Measurements from ENCODE around the gene NDE1. TPM values are rescaled to one million over a fixed set of nuclear protein-coding genes. Genes with fewer than 3 reads are reported as not detected.

The NDE1 gene
- total RNA-seq, 4 donors from 2014 or later, result 22.4 to 40.6 (median 31.4) TPM

DNA sequence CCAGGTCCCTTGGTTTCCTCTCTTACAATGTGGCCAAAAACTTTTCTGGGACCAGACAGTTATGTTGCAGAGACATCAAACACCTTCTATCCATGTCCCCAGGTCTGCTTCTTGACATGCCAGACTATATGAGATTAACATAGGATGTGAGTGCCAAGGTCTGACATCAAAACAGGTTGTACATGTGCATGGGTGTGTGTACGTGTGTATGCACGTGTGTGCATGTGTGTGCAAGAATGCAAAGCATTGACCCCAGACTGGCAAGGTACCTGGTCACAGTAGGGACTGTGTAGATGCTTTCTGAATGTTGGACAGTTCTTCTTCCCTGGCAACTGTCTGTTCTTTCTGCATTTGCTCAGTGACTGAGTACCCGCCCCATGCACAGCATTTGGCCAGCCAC lies 85.6 kb downstream of the NDE1 start:
- H3K4me3 ChIP-seq, result no peak overlapping the region
- H3K36me3 ChIP-seq, result peaks cover 0 to 57% (median 0%) of the 10 kb centered on the region in 3 donors
- no peaks in the 10 kb centered on the region for H3K27me3 ChIP-seq
- intact Hi-C loops (cut with DNase I), result no loop called here
- TF ChIP-seq POLR2A (IDR thresholded peaks at IDR 0.05), result no peak
- TF ChIP-seq, protein P1, sequence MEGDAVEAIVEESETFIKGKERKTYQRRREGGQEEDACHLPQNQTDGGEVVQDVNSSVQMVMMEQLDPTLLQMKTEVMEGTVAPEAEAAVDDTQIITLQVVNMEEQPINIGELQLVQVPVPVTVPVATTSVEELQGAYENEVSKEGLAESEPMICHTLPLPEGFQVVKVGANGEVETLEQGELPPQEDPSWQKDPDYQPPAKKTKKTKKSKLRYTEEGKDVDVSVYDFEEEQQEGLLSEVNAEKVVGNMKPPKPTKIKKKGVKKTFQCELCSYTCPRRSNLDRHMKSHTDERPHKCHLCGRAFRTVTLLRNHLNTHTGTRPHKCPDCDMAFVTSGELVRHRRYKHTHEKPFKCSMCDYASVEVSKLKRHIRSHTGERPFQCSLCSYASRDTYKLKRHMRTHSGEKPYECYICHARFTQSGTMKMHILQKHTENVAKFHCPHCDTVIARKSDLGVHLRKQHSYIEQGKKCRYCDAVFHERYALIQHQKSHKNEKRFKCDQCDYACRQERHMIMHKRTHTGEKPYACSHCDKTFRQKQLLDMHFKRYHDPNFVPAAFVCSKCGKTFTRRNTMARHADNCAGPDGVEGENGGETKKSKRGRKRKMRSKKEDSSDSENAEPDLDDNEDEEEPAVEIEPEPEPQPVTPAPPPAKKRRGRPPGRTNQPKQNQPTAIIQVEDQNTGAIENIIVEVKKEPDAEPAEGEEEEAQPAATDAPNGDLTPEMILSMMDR (IDR thresholded peaks at IDR 0.05), result no peak
- no peak overlapping the region for H3K27ac ChIP-seq
- peaks cover 0 to 3% (median under 1%) of the 10 kb centered on the region in 3 donors for H3K9me3 ChIP-seq
- 73 to 100% methylated on average over 2 of the region's 3 CpGs for WGBS, 2 donors
- no peak for DNase-seq
- no peaks in the 10 kb centered on the region for H3K4me1 ChIP-seq

GRCh38 chr16:15736529-15736928 lies 86.5 kb downstream of the NDE1 start:
- no peak for DNase-seq
- Histone ChIP-seq H3K27me3 (no peaks in the 10 kb centered on the region), H3K9me3 (peaks cover 0 to 6% (median 3%) of the 10 kb centered on the region in 3 donors), H3K4me3 (no peak overlapping the region), H3K27ac (no peak overlapping the region), H3K4me1 (no peaks in the 10 kb centered on the region), H3K36me3 (peaks cover 0 to 66% (median 0%) of the 10 kb centered on the region in 3 donors)
- 66 to 80% methylated on average over 1 to 7 of the region's 7 CpGs for WGBS, 2 donors
- TF ChIP-seq, protein P1 (IDR thresholded peaks at IDR 0.05), result no peak
- TF ChIP-seq POLR2A (IDR thresholded peaks at IDR 0.05), result no peak
- intact Hi-C loops (cut with DNase I), result no loop called here

DNA sequence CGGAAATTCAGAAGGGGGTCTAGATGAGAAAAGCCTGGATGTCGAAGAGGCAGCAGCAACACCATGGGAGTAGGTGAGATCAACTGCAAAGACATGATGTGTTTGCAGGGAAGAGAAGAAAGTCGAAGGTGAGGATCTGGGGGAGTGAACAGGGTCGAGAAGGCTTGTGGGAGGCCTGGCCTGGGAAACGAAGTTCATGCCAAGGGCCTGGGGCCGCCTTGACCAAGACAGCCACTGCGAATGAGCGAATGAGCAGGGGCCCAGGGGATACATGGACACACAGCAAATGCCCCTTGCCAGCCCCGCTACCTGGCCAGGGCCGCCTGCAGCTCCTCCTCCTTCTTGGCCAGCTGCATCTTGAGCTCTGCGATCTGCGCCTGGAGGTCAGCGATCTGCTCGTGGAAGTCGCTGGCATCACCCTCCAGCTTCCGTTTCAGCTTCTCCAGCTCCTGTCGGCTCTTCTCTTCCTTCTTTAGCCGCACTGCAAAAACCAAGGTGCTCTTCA lies 87.1 kb downstream of the NDE1 start:
- Histone ChIP-seq H3K4me1 (no peaks in the 10 kb centered on the region), H3K9me3 (peaks cover 0 to 6% (median 3%) of the 10 kb centered on the region in 3 donors), H3K27ac (no peak overlapping the region), H3K36me3 (peaks cover 0 to 72% (median 0%) of the 10 kb centered on the region in 3 donors), H3K27me3 (no peaks in the 10 kb centered on the region), H3K4me3 (no peak overlapping the region)
- WGBS, 2 donors, result 84 to 87% methylated on average over 17 to 18 of the region's 18 CpGs
- intact Hi-C loops (cut with DNase I), result no loop called here
- no peak for DNase-seq
- TF ChIP-seq, protein P1 (IDR thresholded peaks at IDR 0.05), result no peak
- TF ChIP-seq POLR2A (IDR thresholded peaks at IDR 0.05), result no peak

DNA sequence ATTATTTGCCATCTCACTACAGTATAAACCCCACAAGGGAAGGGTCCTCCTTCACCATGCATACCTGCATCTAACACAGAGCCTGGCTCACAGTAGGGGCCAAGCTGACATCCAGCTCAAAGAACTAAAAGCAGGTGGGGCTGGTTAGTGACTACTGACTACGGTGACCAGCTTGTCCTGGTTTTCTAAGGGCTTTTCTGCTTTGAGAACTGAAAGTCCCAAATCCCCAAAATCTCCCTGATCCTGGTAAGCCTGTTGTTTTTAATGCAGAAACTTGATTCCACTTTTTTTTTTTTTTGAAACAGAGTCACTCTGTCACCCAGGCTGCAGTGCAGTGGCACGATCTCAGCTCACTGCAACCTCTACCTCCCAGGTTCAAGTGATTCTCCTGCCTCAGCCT lies 89.4 kb downstream of the NDE1 start:
- Histone ChIP-seq H3K4me3 (no peak overlapping the region), H3K36me3 (peaks cover 0 to 72% (median 0%) of the 10 kb centered on the region in 3 donors), H3K9me3 (peaks cover 0 to 6% (median 3%) of the 10 kb centered on the region in 3 donors), H3K27me3 (no peaks in the 10 kb centered on the region), H3K27ac (no peak overlapping the region), H3K4me1 (no peaks in the 10 kb centered on the region)
- intact Hi-C loops (cut with DNase I), result no loop called here
- no peak for TF ChIP-seq POLR2A (IDR thresholded peaks at IDR 0.05)
- WGBS, 2 donors, result 86 to 96% methylated on average over 2 of the region's 2 CpGs
- no peak for DNase-seq

DNA sequence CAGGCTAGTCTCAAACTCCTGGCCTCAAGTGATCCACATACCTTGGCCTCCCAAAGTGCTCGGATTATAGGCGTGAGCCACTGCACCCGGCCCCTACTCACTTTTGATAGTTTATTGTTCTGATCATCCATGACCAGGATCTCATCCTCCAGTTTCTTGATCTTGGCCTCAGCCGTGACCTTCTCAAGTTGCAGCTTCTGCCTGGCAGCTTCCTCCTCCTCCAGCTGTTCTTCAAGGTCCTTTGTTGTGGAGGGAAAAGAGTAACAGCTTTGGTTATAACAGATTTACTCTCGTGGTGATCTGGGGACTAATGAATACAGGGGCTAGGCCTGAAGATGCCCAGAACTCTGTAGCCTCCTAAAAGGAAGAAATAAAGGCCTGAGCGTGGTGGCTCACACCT lies 89.9 kb downstream of the NDE1 start:
- intact Hi-C loops (cut with DNase I), result no loop called here
- peaks cover 0 to 72% (median 0%) of the 10 kb centered on the region in 3 donors for H3K36me3 ChIP-seq
- DNase-seq, result no peak

More for the DNA sequence above, 89.9 kb downstream of the NDE1 start:
- Histone ChIP-seq H3K27ac (no peak overlapping the region), H3K27me3 (no peaks in the 10 kb centered on the region), H3K4me1 (no peaks in the 10 kb centered on the region), H3K4me3 (no peak overlapping the region), H3K9me3 (peaks cover 0 to 6% (median 3%) of the 10 kb centered on the region in 3 donors)
- no peak for TF ChIP-seq POLR2A (IDR thresholded peaks at IDR 0.05)
- TF ChIP-seq, protein P1 (IDR thresholded peaks at IDR 0.05), result no peak
- 57 to 73% methylated on average over 5 of the region's 6 CpGs for WGBS, 2 donors
